D721Med (cell line): ENCODE measurements around the gene INO80.
"Not testable (repeated sequence)": the region's sequence is repeated elsewhere in the genome, so short reads cannot be mapped to it uniquely, and the experiment has no call there.

Experiments
- DNase-seq: peaks from one replicate; pipeline ENCODE4 v3.0.0; 2011; ENCODE audit warnings: low spot score; ENCODE audit not compliant: insufficient read length
- FAIRE-seq: peaks from 2 replicates; lab custom pipeline; 2011; peaks lifted over from hg19 to GRCh38; lab: Jason Lieb, UNC
- CTCF ChIP-seq: IDR thresholded peaks from 2 replicates; pipeline ENCODE4 v1.5.1; 2012; ENCODE audit warnings: mild to moderate bottlenecking, control low read depth; ENCODE audit not compliant: insufficient read depth; ENCODE audit errors: missing control alignments

The INO80 gene

DNA sequence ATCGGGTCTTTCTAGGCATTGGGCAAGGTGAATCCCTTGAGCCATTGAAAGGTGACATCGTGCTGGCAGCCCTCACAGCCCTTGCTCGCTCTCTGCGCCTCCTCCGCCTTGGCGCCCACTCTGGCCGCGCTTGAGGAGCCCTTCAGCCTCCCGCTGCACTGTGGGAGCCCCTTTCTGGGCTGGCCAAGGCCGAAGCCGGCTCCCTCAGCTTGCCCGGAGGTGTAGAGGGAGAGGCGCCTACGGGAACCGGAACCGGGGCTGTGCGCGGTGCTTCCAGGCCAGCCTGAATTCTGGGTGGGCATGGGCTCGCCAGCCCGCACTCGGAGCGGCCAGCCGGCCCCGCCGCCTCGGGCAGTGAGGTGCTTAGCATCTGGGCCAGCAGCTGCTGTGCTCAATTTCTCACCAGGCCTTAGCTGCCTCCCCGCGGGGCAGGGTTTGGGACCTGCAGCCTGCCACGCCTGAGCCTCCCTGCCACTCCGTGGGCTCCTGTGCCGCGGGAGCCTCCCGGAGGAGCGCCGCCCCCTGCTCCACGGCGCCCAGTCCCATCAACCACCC lies 35.4 kb upstream of the INO80 start:
- DNase-seq = no peak
- no peak for FAIRE-seq
- no peak for TF ChIP-seq CTCF

- no peak for TF ChIP-seq CTCF
- FAIRE-seq (no peak), DNase-seq (no peak)
Measured at GRCh38 chr15:41150279-41150678, 34.2 kb upstream of the INO80 start.

- DNase-seq (no peak), FAIRE-seq (no peak)
- no peak for TF ChIP-seq CTCF
Measured at GRCh38 chr15:41148065-41148464, 32.0 kb upstream of the INO80 start.

- TF ChIP-seq CTCF = no peak
- FAIRE-seq = no peak
- no peak for DNase-seq
Measured at GRCh38 chr15:41139619-41140018, 23.5 kb upstream of the INO80 start.

DNA sequence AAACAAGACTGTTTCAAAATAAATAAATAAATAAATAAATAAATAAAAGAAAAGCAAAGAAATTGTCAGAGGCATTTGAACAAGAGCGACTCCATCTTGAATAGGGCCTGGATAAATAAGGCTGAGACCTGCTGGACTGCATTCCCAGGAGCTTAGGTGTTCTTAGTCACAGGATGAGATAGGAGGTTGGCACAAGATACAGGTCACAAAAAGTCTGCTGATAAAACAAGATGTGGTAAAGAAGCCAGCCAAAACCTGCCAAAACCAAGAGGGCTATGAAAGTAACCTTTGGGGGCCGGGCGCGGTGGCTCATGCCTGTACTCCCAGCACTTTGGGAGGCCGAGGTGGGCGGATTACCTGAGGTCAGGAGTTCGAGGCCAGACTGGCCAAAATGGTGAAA lies 23.0 kb upstream of the INO80 start:
- not testable (repeated sequence) for FAIRE-seq, DNase-seq

DNA sequence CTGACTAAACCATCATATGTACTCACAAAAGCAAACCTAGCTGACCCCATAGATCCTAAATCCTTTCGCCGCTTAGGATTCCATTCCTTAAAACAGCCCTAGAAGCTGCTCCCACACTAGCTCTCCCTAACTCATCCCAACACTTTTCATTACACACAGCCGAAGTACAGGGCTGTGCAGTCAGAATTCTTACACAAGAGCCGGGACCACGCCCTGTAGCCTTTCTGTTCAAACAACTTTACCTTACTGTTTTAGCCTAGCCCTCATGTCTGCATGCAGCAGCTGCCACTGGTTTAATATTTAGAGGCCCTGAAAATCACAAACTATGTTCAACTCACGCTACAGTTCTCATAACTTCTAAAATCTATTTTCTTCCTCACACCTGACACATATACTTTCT lies 19.5 kb upstream of the INO80 start:
- not testable (repeated sequence) for DNase-seq, FAIRE-seq

DNA sequence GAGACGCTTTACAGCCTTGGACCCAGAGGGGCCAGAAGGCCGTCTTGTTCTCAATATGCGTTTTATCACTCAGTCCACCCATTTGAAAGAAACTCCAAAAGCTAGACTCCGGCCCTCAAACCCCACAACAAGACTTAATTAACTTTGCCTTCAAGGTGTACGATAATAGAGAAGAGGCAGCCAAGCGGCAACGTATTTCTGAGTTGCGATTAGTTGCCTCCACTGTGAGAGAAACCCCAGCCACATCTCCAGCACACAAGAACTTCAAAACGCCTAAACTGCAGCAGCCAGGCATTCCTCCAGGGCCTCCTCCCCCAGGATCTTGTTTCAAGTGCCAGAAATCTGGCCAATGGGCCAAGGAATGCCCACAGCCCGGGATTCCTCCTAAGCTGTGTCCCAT lies 17.4 kb upstream of the INO80 start:
- FAIRE-seq (no peak), DNase-seq (no peak)

GRCh38 chr15:41132094-41132493 lies 16.0 kb upstream of the INO80 start:
- not testable (repeated sequence) for FAIRE-seq

More for the DNA sequence above, 17.4 kb upstream of the INO80 start:
- TF ChIP-seq CTCF = no peak

More at GRCh38 chr15:41132094-41132493, 16.0 kb upstream of the INO80 start:
- not testable (repeated sequence) for DNase-seq
